ENCODE data around the gene S1PR3.
A peak's percentile ranks its signal among the peaks of the same experiment; 100 is the strongest.

S1PR3 gene

DNA sequence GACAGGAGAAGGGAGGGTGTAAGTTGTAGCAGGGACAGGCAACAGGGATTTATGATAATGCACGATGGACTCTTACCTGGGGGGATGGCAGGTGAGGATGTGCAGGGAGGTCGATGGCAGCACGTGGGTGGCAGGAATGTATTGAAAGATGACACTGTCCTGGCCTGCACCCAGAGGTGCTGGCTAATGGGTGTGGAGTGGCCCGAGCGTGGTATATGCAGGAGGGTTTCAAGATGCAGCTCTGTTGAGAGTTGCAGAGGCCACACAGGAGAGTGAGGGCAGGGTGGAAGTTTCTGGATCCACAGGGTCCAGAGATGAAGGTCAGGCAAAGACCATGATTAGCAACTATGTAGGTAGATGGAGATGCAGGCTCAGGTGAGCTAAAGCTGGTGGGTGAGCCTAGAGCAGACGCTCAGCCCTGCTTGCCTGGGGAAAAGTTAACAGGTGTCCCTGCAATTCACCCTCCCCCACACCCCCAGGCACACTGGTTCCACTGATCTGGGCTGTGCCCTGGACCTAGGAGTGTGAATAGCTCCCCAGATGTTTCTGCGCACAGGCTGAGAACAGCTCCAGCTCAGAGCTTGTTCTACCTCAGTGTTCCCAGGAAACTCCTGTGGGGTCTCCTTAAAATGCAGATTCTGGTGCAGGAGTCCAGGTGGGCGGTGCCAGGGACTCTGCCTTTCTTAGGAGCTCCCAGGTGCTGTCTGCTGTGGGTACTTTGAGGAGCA is 21.5 kb upstream of the S1PR3 start:
- H3K9ac ChIP-seq (ENCODE audit: low read length in 2 of 2), result no peak overlapping the region
- H3K4me1 ChIP-seq (ENCODE audit: control insufficient read depth, insufficient read depth, low read length), result no peaks in the 10 kb centered on the region
- H3K27me3 ChIP-seq (ENCODE audit: control insufficient read depth in 1 of 2, insufficient read depth in 2 of 2, low read length in 2 of 2), result no peaks in the 10 kb centered on the region
- H3K27ac ChIP-seq (ENCODE audit: low read length), result no peak overlapping the region
- no peaks in the 10 kb centered on the region for H3K9me3 ChIP-seq (ENCODE audit: control insufficient read depth in 2 of 2, low read length in 2 of 2)
- no peak overlapping the region for H3K4me3 ChIP-seq (ENCODE audit: low read length in 2 of 2)
- no peaks in the 10 kb centered on the region for H3K36me3 ChIP-seq (ENCODE audit: control insufficient read depth in 2 of 2, insufficient read depth in 2 of 2, low read length in 2 of 2)

DNA sequence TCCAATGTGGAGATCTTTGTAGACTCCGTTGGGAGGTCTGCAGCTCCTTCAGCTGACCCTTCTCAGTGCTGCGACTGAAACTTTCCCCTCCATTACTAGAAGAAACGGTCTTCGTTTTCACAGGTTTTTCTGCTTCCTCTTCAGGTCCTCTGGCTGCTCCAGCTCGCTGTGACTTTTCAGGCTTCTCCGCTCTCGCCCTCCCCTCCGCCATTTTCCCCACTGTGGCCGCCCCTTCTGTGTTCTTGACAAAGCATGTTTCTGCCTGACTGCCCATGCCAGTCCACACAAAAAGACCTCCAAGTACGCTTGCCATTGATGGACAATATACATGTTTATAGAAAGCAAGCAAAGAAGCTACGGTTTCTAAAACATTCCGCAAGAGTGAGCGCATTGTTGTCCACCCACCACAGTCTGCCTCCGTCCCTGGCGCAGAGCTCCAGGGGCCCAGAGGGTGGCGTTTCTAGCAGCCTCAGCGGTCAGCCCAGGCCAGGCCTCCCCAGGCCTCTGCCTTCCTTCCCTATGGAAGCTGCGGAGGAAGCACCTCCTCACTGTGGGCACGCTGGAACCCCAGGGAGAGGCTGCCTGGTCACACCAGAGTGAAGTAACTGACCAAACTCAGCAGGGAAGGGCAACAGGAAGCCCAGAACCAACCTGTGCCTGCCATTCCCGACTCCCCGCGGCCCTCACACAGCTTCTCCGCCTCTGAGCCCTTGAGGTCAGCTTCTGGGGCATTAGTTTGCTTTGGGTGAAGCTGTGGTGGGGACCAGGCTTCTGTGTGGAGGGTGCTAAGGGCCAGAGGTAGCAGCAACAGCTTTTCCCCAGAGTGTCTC is 19.9 kb upstream of the S1PR3 start:
- Histone ChIP-seq H3K36me3 (ENCODE audit: control insufficient read depth in 2 of 2, insufficient read depth in 2 of 2, low read length in 2 of 2) (no peaks in the 10 kb centered on the region), H3K4me1 (ENCODE audit: control insufficient read depth, insufficient read depth, low read length) (peaks cover 6% of the 10 kb centered on the region), H3K9me3 (ENCODE audit: control insufficient read depth in 2 of 2, low read length in 2 of 2) (no peaks in the 10 kb centered on the region), H3K4me3 (ENCODE audit: low read length in 2 of 2) (no peak overlapping the region), H3K9ac (ENCODE audit: low read length in 2 of 2) (no peak overlapping the region), H3K27ac (ENCODE audit: low read length) (no peak overlapping the region), H3K27me3 (ENCODE audit: control insufficient read depth in 1 of 2, insufficient read depth in 2 of 2, low read length in 2 of 2) (no peaks in the 10 kb centered on the region)

- Histone ChIP-seq H3K27ac (ENCODE audit: low read length) (no peak overlapping the region), H3K4me1 (ENCODE audit: control insufficient read depth, insufficient read depth, low read length) (peaks cover 12% of the 10 kb centered on the region), H3K4me3 (ENCODE audit: low read length in 2 of 2) (no peak overlapping the region), H3K9ac (ENCODE audit: low read length in 2 of 2) (no peak overlapping the region), H3K9me3 (ENCODE audit: control insufficient read depth in 2 of 2, low read length in 2 of 2) (no peaks in the 10 kb centered on the region), H3K36me3 (ENCODE audit: control insufficient read depth in 2 of 2, insufficient read depth in 2 of 2, low read length in 2 of 2) (no peaks in the 10 kb centered on the region), H3K27me3 (ENCODE audit: control insufficient read depth in 1 of 2, insufficient read depth in 2 of 2, low read length in 2 of 2) (no peaks in the 10 kb centered on the region)
These were observed 18.9 kb upstream of the S1PR3 start for GRCh38 chr9:88972401-88972800.

- no peak overlapping the region for H3K27ac ChIP-seq (ENCODE audit: low read length)
- no peak overlapping the region for H3K4me3 ChIP-seq (ENCODE audit: low read length in 2 of 2)
- peaks cover 20% of the 10 kb centered on the region for H3K4me1 ChIP-seq (ENCODE audit: control insufficient read depth, insufficient read depth, low read length)
- no peaks in the 10 kb centered on the region for H3K36me3 ChIP-seq (ENCODE audit: control insufficient read depth in 2 of 2, insufficient read depth in 2 of 2, low read length in 2 of 2)
- no peaks in the 10 kb centered on the region for H3K9me3 ChIP-seq (ENCODE audit: control insufficient read depth in 2 of 2, low read length in 2 of 2)
- no peak overlapping the region for H3K9ac ChIP-seq (ENCODE audit: low read length in 2 of 2)
- no peaks in the 10 kb centered on the region for H3K27me3 ChIP-seq (ENCODE audit: control insufficient read depth in 1 of 2, insufficient read depth in 2 of 2, low read length in 2 of 2)
These were observed 17.8 kb upstream of the S1PR3 start for GRCh38 chr9:88973281-88974045.

GRCh38 chr9:88974641-88975040 is 16.6 kb upstream of the S1PR3 start:
- no peaks in the 10 kb centered on the region for H3K36me3 ChIP-seq (ENCODE audit: control insufficient read depth in 2 of 2, insufficient read depth in 2 of 2, low read length in 2 of 2)
- H3K4me3 ChIP-seq (ENCODE audit: low read length in 2 of 2), result no peak overlapping the region
- H3K9me3 ChIP-seq (ENCODE audit: control insufficient read depth in 2 of 2, low read length in 2 of 2), result no peaks in the 10 kb centered on the region
- no peak overlapping the region for H3K9ac ChIP-seq (ENCODE audit: low read length in 2 of 2)
- H3K4me1 ChIP-seq (ENCODE audit: control insufficient read depth, insufficient read depth, low read length), result peaks cover 29% of the 10 kb centered on the region
- no peaks in the 10 kb centered on the region for H3K27me3 ChIP-seq (ENCODE audit: control insufficient read depth in 1 of 2, insufficient read depth in 2 of 2, low read length in 2 of 2)
- no peak overlapping the region for H3K27ac ChIP-seq (ENCODE audit: low read length)

DNA sequence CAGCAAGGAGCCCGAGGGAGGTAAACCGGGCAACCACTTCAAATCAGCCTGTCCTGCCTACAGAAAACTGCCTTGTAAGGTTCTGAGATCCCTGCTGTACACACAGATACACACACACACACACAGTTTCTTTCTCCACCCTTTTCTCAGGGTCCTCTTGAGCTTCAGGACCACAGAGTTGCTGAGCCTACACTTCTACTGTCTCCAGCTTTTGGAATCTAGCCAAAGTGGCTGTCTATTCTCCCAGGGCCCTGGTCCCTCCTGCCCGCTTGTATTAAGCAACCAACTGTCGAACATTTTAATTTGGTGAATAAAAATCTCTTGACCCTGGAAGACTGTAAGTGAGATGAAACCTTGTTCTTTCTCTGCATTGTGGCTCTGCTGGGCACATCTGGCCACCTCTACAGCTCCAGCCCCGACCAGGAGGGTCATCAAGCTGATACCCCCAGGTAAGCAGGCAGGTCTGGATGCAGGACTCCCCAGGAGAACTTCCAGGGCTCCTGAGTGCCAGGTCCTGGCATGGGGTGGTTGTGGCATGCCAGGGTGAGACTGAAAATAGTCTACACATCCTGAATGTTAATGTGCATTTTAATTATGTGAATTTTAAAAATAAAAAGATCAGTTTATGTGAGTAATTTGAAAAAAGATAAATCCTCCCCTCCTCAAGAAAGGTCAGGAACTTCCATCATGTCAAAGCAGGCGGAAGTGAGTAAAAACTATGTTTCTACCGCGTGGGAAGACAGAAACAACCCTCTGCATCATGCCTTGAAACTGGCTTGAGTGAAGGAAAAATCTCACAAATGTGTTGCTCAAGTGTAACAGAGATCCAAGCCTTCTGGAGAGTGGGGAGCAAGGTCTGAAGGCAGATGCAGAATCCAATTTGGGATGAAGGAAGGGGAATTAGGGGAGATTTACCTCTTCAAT is 15.0 kb upstream of the S1PR3 start:
- H3K27me3 ChIP-seq (ENCODE audit: control insufficient read depth in 1 of 2, insufficient read depth in 2 of 2, low read length in 2 of 2), result no peaks in the 10 kb centered on the region
- no peaks in the 10 kb centered on the region for H3K36me3 ChIP-seq (ENCODE audit: control insufficient read depth in 2 of 2, insufficient read depth in 2 of 2, low read length in 2 of 2)
- no peak overlapping the region for H3K9ac ChIP-seq (ENCODE audit: low read length in 2 of 2)
- H3K27ac ChIP-seq (ENCODE audit: low read length), result no peak overlapping the region
- H3K4me1 ChIP-seq (ENCODE audit: control insufficient read depth, insufficient read depth, low read length), result peaks cover 29% of the 10 kb centered on the region
- no peaks in the 10 kb centered on the region for H3K9me3 ChIP-seq (ENCODE audit: control insufficient read depth in 2 of 2, low read length in 2 of 2)
- H3K4me3 ChIP-seq (ENCODE audit: low read length in 2 of 2), result no peak overlapping the region

GRCh38 chr9:88976890-88977257 is 14.4 kb upstream of the S1PR3 start:
- Histone ChIP-seq H3K27ac (ENCODE audit: low read length) (no peak overlapping the region), H3K4me3 (ENCODE audit: low read length in 2 of 2) (no peak overlapping the region), H3K4me1 (ENCODE audit: control insufficient read depth, insufficient read depth, low read length) (peaks cover 29% of the 10 kb centered on the region), H3K9ac (ENCODE audit: low read length in 2 of 2) (no peak overlapping the region), H3K9me3 (ENCODE audit: control insufficient read depth in 2 of 2, low read length in 2 of 2) (no peaks in the 10 kb centered on the region), H3K27me3 (ENCODE audit: control insufficient read depth in 1 of 2, insufficient read depth in 2 of 2, low read length in 2 of 2) (no peaks in the 10 kb centered on the region), H3K36me3 (ENCODE audit: control insufficient read depth in 2 of 2, insufficient read depth in 2 of 2, low read length in 2 of 2) (no peaks in the 10 kb centered on the region)

- H3K27ac ChIP-seq (ENCODE audit: low read length), result peak overlapping the region; percentile 64
- no peaks in the 10 kb centered on the region for H3K27me3 ChIP-seq (ENCODE audit: control insufficient read depth in 1 of 2, insufficient read depth in 2 of 2, low read length in 2 of 2)
These were observed 13.2 kb upstream of the S1PR3 start for GRCh38 chr9:88978034-88978433.

GRCh38 chr9:88979021-88979420 is 12.2 kb upstream of the S1PR3 start:
- peak overlapping the region; percentile 64 for H3K27ac ChIP-seq (ENCODE audit: low read length)
- no peak overlapping the region for H3K9ac ChIP-seq (ENCODE audit: low read length in 2 of 2)
- H3K9me3 ChIP-seq (ENCODE audit: control insufficient read depth in 2 of 2, low read length in 2 of 2), result no peaks in the 10 kb centered on the region

More at GRCh38 chr9:88978034-88978433, 13.2 kb upstream of the S1PR3 start:
- H3K9me3 ChIP-seq (ENCODE audit: control insufficient read depth in 2 of 2, low read length in 2 of 2), result no peaks in the 10 kb centered on the region
- no peak overlapping the region for H3K9ac ChIP-seq (ENCODE audit: low read length in 2 of 2)
- peaks cover 29% of the 10 kb centered on the region for H3K4me1 ChIP-seq (ENCODE audit: control insufficient read depth, insufficient read depth, low read length)
- peak overlapping the region in 1 of 2 donors; percentile 47 for H3K4me3 ChIP-seq (ENCODE audit: low read length in 2 of 2)
- H3K36me3 ChIP-seq (ENCODE audit: control insufficient read depth in 2 of 2, insufficient read depth in 2 of 2, low read length in 2 of 2), result no peaks in the 10 kb centered on the region

GRCh38 chr9:88979791-88980190 is 11.5 kb upstream of the S1PR3 start:
- Histone ChIP-seq H3K36me3 (ENCODE audit: control insufficient read depth in 2 of 2, insufficient read depth in 2 of 2, low read length in 2 of 2) (no peaks in the 10 kb centered on the region), H3K27ac (ENCODE audit: low read length) (no peak overlapping the region), H3K9me3 (ENCODE audit: control insufficient read depth in 2 of 2, low read length in 2 of 2) (no peaks in the 10 kb centered on the region), H3K4me3 (ENCODE audit: low read length in 2 of 2) (no peak overlapping the region), H3K9ac (ENCODE audit: low read length in 2 of 2) (no peak overlapping the region), H3K27me3 (ENCODE audit: control insufficient read depth in 1 of 2, insufficient read depth in 2 of 2, low read length in 2 of 2) (no peaks in the 10 kb centered on the region), H3K4me1 (ENCODE audit: control insufficient read depth, insufficient read depth, low read length) (peaks cover 29% of the 10 kb centered on the region)

More at GRCh38 chr9:88979021-88979420, 12.2 kb upstream of the S1PR3 start:
- H3K27me3 ChIP-seq (ENCODE audit: control insufficient read depth in 1 of 2, insufficient read depth in 2 of 2, low read length in 2 of 2), result no peaks in the 10 kb centered on the region
- peaks cover 29% of the 10 kb centered on the region for H3K4me1 ChIP-seq (ENCODE audit: control insufficient read depth, insufficient read depth, low read length)
- H3K4me3 ChIP-seq (ENCODE audit: low read length in 2 of 2), result no peak overlapping the region
- H3K36me3 ChIP-seq (ENCODE audit: control insufficient read depth in 2 of 2, insufficient read depth in 2 of 2, low read length in 2 of 2), result no peaks in the 10 kb centered on the region
